ENCODE results near the gene MKRN2.

MKRN2 gene

DNA sequence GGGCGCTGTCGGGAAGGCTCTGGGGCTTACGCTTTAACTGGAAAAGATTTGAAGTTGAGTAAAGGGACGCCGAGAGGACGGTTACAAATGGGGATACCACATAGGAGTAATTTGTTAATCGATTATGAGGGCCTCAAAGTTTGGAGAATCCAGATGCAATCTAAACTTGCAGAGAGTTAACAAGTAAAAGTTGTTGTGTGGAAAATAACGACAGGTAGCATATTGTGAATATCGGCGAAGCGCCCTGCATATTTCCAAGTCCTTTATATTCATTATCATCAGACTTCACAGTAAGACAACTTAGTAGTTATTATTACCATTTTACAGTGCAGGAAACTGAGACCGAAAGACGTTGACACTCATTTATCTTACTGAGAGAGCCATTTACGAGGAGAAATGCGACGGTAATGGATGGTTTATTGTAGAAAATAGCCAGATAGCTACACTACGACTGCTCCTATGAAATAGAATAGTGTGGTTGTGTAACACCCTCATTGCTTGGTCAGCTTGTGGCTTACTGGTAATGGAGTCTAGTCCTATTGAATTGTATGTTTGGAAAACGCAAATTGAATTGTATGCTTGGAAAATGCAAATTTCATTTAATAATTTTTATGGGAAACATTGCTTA is 700 bp downstream of the MKRN2 start:
- DNase-seq, result no peak

DNA sequence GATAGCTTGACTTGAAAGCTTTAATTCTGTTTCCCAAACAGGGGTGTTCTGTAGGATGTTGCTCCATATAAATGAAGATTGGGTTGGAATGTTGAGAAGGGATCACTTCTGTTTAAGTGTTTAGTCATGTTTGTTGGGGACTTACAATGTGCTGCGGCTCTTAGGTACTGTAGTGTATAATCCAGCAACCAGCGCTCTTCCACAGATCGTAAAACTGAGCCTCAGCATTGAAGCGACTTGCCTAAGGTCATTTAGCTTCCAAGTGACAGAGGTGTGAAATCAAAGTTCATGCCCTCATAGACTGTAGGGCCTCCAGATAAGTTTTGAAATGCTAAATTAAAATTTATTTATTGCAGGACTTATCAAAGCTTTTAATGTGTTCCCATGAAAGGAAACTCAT is 1.8 kb downstream of the MKRN2 start:
- no peak for DNase-seq

DNA sequence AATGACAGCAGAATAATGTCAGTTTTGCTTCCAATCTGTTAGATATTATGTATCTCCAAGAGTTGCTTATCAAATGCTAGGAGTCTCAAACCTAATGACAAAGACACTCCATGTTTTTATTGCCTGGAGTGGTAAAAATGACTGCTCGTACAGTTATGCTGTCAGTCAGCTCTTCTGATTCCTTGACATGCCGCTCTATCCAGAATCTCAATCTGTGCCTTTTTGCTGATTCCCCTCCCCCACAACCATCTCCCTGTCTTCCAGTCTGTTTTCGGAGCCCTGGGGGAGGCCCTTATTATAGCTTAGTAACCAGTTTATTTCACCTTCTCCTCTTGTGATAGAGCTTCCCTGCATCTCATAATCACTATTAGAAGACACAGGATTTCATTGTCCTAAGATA is 2.6 kb downstream of the MKRN2 start:
- DNase-seq, result no peak

DNA sequence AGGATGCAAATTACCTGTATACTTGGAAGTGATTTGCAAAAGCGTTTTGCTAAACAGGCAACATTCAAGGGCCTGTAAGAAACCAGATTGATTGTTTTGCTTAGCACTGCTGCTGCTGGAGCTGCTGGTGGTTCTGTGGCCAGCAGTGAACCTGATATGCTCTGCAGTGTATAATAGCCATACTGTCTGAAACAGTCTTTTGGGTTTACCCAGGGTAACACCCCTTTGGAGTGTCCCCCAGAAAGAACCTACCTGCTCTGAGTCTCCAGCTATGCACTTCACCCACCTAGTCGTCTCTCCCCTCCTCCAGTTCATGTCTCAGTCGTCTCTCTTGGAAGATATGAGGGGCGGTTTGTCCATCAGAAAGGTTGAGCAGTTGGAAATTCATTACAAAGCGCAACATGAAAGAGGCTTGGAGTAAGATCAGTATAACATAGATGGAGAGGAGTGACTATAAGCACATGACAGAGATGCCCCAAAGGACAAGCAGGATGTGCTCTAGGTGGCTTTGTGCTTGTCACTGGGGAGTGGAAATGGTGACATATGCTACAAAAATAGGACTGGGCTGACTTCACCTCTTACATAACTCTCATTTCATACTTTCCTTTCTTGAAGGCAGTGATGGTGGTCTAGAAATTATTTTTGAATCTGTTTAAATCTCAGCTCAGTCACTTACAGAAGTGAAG is 3.8 kb downstream of the MKRN2 start:
- no peak for DNase-seq

DNA sequence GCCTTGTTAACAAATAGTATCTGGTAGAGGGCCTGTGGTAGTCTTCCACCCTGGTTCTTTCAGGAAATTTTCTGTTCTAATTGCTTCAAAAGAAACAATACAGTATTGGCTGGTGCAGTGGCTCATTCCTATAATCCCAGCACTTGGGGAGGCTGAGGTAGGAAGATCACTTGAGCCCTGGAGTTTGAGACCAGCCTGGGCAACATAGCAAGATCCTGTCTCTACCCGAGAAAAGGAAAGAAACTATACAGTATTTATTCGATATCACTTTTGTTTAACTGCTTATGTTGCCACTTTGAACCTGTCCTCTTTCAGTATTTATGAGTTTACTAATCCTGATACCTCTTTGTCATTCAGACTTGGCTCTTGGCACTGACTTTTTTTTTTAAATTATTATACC is 4.5 kb downstream of the MKRN2 start:
- no peak for DNase-seq

DNA sequence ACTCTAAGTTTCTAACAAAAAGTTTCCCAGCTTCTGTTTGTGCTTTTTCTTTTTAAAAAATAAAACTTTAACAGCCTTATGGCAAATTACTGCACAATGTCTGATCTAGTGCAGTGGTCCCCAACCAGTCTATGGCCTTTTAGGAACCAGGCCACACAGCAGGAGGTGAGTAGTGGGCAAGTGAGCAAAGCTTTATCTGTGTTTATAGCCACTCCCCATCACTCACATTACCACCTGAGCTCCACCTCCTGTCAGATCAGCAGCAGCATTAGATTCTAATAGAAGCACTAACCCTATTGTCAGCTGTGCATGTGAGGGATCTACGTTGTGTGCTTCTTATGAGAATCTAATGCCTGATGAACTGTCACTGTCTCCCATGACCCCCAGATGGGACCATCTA is 5.6 kb downstream of the MKRN2 start:
- DNase-seq, result no peak

DNA sequence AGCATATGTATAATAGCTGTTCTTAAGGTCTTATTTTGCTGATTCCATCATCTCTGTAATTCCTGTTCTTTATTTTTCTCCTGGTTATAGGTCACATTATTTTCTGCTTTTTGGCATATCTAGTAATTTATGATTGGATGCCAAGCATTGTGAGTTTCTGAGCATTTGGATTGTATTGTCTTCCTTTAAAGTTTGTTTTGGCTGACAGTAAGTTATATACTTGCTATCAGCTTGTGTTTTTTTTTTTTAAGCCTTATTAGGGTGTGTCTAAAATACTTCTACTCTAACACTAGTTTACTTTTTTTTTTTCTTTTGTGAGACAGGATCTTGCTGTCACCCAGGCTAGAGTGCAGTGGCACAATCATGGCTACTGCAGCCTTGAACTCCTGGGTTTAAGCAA is 10.1 kb downstream of the MKRN2 start:
- no peak for DNase-seq

DNA sequence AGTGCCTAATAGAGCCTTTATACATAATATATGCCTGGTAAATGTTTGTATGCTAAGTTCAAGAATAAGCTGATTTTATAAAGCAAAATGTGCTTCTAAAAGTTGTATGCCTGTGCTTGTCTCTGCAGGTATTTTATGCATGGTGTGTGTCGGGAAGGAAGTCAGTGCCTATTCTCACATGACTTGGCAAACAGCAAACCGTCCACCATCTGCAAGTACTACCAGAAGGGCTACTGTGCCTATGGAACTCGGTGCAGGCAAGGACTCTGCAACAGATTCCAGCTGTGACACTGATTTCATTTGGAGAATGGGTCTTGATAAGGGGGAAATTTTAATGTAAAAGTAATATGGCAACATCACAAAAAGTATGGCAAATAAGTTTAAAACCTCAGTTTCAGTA is 11.9 kb downstream of the MKRN2 start:
- DNase-seq, result no peak

DNA sequence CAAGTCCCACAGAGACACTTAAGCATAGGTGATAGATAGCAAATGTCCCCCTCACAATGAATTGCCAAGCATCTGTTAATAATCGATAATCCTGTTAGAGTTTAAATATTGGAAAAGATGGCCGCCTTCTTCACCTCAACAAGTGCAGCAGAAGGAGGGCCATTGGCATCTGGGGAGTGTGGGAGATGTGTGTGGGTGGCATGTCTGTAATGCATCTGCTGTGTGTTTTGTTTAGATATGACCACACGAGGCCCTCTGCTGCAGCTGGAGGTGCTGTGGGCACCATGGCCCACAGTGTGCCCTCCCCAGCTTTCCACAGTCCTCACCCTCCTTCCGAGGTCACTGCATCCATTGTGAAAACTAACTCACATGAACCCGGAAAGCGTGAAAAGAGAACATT is 12.9 kb downstream of the MKRN2 start:
- DNase-seq, result no peak

DNA sequence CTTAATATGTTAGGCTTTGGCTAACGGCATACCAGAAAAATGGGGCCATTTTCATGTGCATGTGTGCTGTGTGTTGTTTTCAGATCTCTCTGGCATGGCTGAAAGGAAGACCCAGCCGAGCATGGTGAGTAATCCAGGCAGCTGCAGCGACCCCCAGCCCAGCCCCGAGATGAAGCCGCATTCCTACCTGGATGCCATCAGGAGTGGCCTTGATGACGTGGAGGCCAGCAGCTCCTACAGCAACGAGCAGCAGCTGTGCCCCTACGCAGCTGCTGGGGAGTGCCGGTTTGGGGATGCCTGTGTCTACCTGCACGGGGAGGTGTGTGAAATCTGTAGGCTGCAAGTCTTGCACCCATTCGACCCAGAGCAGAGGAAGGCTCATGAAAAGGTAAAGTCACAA is 15.1 kb downstream of the MKRN2 start:
- DNase-seq, result no peak

DNA sequence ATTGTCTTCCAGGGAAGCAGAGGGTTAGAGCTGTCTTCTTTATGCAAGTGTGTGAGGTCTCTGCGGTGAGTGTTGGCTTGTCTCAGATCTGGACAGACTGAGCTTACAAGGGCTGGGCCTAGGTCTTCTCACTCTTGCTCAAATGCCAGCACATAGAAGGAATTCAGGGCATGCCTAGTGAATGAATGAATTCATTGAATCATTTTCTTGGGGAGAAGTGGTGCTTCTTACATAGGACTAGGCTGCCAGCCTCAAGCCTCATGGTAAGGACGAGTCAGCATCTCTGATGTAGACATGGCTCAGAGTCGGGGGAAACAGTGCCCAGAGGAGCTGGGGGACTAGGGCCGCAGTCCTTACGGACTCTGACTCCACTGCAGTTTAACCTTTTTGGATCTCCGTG is 17.2 kb downstream of the MKRN2 start:
- no peak for DNase-seq

DNA sequence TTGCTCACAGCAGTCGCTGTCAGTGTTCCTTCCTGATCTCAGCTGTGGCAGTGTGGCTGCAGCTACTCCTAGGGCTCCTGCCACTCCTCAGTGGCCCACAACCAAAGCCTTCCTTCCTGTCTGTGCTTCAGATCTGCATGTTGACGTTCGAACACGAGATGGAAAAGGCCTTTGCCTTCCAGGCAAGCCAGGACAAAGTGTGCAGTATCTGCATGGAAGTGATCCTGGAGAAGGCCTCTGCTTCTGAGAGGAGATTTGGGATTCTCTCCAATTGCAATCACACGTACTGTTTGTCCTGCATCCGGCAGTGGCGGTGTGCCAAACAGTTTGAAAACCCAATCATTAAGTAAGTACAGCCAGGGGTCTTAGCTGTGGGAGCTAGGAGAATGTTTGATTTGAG is 17.8 kb downstream of the MKRN2 start:
- DNase-seq, result no peak

DNA sequence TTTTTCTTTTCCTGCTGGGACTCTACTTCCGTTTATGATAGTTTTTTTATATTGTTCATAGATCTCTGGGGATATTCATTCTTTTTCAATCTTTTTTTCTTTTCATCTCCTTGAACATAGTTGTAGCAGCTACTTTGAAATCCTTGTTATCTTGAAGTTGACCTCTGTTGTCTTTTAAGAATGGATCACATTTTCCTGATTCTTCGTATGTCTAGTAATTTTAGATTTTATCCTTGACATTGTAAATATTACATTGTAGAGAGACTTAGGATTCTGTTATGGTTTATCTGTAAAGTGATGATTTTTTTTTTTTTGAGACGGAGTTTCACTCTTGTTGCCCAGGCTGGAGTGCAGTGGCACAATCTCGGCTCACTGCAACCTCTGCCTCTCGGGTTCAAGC is 20.5 kb downstream of the MKRN2 start:
- DNase-seq, result no peak

DNA sequence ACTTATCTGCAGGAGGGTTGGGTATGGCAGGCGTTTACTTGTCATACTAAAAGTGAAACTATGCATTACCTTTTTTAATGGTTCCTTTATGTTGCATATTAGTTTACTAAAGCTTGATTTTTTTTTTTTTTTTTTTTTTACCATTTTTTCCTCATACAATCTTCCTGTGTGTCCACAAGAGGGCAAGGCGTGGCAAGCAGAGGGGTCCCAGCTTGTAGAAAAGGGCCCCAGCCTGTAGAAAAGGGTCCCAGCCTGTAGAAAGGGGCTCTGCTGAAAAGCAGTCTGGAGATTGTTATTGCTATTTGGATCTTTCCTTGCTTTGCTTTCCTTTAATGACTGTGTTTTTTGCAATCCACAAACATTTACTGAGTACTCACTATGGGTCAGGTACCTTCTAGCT is 21.9 kb downstream of the MKRN2 start:
- DNase-seq, result no peak

DNA sequence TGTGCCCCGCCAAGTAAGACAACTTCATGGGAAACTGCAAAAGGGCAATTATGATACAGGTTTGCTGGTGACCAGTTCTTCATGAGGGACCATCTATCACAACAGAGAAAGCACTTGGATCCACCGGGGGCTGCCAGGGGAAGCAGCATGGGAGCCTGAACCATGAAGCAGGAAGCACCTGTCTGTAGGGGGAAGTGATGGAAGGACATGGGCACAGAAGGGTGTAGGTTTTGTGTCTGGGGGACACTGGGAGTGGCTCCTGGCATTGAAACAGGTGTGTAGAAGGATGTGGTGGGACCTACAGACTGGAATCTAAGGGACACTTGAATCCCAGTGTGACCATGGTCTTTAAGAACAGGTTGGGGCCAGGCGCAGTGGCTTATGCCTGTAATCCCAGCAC is 22.6 kb downstream of the MKRN2 start:
- no peak for DNase-seq

DNA sequence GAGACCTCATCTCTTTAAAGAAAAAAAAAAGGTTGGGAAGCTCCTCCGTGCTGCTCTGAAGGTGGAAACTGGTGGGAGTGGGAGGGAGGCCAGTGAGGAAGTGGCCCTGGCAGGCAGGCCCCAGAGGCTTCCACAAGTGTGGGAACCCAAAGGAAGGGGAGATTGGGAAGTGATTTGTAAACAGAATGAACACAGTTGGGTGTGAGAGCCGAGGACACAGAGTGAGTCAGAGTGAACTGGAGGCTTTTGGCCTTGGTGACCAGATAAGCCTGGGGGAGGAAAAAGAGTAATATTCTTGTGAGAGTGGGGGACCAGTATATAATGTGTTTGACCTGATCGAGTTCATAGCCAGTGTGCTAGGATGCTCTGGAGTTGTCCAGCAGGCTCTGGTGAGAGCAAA is 23.0 kb downstream of the MKRN2 start:
- DNase-seq, result no peak

DNA sequence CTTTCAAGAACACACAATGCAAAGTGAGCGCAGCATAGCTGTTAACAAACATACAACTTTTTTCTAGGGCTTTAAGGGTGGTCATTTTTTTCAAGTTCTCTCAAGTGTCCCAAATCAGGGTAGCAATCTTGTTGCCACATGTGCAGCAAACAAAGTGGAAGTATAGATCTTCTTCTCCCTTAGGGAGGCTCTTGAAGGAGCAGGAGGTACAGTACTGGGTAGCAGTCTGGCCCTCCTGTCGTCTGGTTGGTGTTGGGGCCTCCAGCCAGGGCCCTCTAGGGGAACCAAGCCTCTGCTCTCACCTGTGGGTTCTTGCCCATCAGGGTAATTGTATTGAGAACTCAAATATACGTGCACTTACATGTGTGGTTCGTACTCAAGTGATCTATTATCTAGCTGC is 25.8 kb downstream of the MKRN2 start:
- no peak for DNase-seq

DNA sequence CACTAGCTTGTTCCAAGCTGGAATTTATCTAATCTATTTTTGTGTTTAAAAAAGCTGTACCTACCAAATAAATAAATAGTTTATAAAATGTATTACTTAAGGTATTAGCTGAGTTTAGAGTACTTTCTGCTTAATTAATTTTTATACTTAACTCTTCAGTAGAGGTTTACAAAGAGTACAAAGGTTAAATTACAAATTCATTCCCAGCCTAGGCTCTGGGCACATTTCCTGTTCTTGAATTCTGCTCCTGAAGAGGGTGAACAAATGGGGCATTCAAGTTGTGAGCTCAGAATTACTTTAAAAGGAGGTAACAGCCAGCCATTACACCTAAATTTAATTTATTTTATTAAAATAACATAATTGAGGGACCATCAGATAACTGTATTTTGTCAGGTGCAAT is 26.4 kb downstream of the MKRN2 start:
- DNase-seq, result no peak

DNA sequence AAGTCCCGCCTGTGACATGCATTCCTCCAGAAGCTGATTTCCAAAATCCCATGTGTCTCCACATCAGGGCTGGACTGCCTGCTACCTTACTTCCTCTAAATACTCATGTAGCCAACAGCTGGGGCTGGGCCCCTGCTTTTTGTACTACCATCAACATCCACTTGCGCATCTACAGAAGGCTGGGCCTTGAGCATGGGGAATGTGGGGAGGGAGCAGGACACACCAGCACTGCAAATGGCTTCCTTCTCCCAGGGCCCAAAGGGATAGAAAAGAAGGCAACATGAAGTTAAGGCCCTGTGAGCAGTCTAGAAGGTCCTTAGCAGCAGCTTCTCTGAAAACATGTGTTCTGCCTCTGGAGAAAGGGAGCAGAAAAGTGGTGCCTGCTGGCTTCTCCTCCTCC is 27.2 kb downstream of the MKRN2 start:
- DNase-seq, result no peak

DNA sequence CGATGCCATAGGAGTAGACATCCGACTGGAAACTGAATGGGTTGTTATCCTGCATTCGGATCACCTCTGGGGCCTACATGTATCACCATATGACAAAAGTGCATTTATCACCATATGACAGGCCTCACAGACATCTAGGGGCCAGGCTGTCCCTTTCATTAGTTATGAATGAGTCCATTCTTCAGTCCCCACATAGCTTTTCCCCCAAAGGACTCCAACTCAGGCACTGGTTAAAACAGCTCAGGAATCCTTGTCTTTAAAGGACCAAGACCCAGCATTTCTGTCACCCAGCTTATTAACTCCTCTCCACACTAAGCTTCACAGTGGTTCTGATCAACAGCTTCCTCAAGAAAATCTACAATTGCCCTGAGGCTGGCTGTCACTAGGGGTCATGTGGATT is 28.3 kb downstream of the MKRN2 start:
- no peak for DNase-seq

DNA sequence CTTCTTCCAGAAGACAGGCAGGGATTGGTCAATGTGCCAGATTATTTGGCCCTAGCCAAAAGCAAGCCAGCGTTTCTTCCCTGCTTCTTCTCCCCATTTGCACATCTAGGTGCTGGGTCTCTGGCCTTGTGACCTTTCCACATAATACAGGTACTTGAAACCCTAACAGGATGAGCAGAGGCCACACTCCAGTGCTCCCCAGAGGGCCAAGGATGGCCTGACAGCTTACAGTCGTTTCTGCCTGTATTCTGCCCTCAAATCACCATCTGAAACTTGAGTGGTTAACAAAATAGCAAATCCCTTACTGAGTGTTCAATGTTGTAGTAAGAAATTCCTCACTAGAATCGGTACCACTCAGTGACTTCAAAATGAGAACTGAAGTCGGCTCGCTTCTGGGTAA is 29.1 kb downstream of the MKRN2 start:
- no peak for DNase-seq

DNA sequence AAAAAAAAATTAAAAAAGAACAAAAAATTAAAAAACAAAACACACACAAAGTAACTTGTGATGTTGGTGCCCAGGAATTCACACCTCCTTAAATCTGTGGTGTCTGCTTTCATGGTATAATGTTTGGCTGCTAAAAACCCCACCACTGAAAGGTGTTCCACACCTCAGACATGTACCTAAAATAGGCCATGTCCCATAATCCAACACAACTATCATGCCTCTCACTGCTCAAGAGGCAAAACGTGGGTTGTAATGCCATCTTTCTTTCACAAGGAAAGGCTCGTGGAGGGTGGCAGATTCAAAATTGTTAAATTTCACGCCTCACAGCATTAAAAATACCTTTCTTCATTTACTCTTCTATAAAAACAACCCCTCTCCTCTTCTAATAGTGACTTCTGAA is 29.5 kb downstream of the MKRN2 start:
- DNase-seq, result no peak

DNA sequence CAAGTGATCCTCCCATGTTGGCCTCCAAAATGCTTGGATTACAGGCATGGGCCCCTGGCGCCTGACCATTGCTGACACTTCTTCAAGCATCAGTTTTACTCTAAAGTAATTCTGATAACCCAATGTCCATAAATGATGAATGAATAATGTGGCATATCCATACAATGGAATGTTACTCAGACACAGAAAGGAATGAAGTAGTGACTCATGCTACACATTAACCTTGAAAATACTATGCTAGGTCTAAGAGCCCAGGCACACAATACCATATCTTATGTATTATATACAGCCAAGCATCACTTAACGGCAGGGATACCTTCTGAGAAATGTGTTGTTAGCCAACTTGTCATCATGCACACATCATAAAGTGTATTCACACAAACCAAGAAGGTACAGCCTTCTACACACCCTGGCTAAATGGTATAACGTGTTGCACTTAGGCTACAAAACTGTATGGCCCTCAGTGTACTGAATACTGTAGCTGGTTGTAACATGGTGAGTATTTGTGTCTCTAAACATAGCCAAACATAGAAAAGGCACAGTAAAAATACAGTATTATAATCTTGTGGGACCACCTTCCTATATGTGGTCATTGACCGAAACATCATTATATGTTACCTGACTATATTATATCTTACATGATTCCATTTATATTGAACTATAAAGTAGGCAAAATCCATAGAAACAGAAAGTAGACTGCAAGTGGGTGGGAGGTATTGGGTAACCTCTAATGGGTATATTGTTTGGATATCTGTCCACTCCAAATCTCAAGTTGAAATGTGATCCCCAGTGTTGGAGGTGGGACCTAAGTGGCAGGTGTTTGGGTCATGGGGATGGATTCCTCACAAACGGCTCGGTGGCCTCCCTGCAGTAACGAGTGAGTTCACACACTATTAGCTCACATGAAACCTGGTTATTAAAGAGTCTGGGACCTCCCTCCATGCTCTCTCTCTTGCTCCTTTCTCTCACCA is 31.4 kb downstream of the MKRN2 start:
- no peak for DNase-seq

DNA sequence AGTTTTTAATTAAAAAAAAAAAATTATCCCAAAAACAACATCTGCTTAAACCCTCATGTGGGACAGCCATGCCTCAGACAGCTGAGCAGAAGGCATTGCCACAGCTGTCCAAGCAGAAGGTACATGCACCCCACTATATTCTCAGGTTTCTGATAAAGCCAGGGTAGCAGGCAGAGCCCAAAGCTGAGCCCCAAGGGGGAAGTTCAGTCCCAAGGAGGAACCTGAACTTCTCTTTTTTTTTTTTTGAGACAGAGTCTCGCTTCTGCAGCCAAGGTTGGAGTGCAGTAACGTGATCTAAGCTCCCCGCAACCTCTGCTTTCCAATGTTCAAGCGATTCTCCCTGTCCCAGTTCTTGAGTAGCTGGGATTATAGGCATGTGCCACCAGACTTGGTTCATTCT is 33.2 kb downstream of the MKRN2 start:
- no peak for DNase-seq
